Measurements from ENCODE around the gene ROM1.
"Not testable (repeated sequence)": the region's sequence is repeated elsewhere in the genome, so short reads cannot be mapped to it uniquely, and the experiment has no call there.

ROM1 gene, protein sequence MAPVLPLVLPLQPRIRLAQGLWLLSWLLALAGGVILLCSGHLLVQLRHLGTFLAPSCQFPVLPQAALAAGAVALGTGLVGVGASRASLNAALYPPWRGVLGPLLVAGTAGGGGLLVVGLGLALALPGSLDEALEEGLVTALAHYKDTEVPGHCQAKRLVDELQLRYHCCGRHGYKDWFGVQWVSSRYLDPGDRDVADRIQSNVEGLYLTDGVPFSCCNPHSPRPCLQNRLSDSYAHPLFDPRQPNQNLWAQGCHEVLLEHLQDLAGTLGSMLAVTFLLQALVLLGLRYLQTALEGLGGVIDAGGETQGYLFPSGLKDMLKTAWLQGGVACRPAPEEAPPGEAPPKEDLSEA

DNA sequence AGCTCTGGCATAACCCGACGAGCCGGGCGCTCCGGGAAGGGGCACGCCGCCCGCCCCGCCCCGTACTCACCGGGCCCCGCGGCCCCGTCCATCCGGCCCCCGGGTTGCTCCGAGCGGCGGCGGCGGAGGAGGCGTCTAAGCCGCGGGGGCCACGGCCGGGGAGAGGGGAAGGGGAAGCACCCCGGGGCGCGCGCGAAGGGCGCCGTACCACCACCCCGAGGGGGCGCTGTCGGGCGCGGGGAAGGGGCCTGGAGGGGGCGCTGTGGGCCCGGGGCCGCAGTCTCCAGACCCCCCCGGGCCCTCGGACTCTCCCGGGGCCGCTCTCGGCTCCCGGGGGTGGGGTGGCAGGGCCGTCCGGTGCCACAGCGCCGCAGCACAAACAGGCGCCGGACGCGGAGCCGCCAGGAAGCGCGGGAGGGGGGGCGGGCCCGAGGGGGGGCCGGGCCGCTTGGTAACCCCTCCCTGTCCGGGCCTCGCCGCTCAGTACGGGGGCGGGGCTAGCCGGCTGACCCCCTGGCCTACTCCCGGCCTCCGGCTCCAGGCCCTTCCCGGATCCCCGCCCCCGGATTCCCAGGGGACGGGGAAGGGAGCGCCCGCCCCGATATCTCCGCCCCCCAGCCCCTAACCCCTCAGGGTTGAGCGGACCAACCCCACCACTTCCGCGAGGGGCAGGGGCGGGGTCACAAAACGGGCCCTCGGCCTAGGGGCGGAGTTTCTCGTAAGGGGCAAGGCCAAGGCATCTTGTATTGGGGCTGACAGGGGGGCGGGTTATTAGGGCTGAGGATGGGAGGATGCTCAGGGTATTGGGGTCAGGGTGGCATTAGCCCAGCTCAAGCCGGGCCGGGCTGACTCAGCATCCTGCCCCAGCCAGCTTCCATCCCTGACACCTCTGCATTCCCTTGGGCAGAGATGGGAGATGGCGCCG, at the start of gene ROM1, which contains the start of gene EML3:
ROM1 (plus strand) TSS at position 892 of the 925 bp plus-strand sequence; CDS start at position 917, 25 bp downstream.
EML3 (minus strand) TSS at position 410 of the 925 bp plus-strand sequence; CDS start at position 92, 318 bp downstream.
- DNase-seq (ENCODE audit: low read depth) = no peak

DNA sequence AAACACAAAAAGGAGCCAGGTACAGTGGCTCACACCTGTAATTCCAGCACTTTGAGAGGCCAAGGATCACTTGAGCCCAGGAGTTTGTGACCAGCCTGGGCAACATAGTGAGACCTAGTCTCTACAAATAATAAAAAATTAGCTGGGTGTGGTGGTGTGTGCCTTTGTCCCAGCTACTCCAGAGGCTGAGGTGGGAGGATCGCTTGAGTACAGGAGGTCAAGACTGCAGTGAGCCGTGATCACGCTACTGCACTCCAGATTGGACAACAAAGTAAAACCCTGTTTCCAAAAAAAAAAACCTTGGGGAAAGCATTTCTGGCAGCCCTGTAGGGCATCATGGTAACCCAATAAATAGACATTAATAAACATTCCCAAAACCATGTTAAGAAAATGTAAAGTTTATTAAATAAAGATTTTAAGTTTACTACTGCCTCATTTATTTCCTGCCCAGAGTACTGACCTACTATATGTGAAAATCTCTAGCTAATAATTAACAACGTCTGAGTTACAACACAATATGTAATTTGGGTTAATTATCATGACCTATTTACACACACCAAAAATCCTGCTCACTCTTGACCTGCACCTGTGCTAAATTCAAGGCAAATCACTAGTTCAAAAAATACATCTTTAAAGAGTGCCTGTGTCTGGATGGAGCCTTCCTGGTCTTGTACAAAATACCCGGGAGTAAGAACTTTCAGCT, 47.8 kb upstream of the ROM1 start:
- no peak for DNase-seq (ENCODE audit: low read depth)

DNA sequence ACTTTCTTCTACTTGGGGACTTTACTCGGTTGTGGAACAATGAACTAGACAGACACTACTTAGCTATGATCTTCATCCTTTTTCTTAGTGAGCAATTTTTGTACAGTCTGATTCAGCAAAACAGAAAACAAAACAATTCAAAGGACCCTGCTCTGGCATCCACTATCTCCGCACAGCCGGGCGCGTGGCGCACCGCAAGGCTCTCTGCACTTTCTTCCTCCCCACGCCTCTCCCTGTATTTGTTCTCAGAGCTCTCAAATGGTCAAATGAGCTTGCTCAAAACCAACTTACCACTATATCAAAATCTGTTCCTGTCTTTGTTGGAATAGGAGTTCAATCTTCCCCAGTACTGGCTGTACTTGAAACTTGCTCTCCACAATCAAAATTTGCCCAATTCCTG, 46.8 kb upstream of the ROM1 start:
- no peak for DNase-seq (ENCODE audit: low read depth)

DNA sequence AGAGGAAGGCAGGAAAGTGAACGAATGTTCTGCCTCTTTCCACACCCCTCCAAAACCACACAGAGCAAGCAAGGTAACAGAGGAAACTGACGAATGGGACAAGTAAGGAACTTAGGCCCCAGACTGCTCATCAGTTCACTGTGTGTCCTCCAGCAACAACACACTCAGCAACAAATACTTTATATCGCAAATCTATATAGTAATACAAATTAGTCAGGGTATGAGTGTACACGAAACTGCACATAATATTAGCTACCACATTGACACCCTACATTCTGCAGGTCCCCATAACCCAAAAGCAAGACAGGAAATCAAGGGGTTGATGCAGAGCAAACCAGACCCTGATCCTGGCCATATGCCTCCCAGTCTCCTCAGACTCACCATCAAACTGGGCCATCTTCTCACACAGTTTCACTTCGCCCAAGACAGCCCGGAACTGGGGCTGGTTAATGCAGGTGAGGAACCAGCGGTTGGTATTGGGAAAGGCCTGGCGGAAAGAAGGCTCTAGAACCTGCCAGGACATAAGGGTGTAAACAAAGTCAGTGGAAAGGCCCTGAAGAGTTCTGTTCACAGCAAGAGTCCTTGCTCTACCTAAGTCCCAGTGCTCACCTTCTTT, 45.9 kb upstream of the ROM1 start:
- no peak for DNase-seq (ENCODE audit: low read depth)

DNA sequence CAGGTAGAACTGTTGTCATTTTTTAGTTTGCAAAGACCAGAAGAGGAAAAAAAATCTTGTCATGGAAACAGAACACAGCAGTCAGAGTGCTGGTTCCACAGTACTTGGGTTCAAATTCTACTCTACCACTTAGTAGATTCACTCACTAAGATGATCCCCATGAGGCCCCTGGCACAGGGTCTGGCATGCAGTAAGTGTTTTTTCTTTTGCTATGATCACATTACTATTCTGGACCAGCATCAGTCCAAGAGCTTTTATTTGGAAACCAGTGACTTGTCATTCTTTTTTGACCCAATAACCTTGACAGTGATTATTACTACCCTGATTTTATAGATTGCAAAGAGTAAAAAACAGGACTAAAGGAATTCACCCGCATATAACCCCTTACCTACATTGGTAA, 43.4 kb upstream of the ROM1 start:
- no peak for DNase-seq (ENCODE audit: low read depth)

DNA sequence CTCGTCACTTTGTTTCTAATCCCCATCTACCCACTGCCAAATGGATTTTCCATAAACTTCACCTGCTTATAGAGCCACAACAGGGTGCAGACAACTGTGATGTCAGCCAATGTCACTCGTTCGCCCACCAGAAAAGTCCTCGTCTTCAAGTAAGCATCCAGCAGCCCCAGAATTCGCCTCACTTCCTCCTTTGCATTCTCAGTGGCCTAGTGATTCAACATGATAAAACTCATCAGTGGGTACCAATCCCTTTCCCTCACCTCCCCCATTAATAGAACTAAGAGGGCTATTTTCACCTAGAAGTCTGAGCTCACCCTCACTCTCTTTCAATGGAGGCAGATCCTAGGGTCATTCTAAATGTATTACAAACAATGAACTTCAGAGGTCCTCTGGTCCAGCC, 42.2 kb upstream of the ROM1 start:
- DNase-seq (ENCODE audit: low read depth) = not testable (repeated sequence)

DNA sequence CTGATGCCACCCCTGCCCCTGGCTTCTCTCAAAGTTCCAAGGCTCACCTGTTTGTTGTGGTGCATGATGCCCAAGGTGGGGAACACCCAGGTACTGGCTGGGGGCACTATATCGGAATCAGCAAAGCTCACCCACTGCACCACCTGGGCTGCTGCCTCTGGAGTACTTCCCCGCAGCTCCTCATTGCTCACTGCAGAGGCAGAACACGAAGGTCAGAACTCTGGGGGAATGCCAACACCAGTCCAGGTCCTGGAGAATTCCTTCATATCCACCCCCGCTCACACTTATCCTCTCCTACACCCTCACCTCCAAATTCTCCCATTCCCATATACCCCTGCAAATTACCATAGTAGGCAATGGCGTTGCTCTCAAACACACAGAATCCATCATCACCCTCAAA, 41.6 kb upstream of the ROM1 start:
- not testable (repeated sequence) for DNase-seq (ENCODE audit: low read depth)

DNA sequence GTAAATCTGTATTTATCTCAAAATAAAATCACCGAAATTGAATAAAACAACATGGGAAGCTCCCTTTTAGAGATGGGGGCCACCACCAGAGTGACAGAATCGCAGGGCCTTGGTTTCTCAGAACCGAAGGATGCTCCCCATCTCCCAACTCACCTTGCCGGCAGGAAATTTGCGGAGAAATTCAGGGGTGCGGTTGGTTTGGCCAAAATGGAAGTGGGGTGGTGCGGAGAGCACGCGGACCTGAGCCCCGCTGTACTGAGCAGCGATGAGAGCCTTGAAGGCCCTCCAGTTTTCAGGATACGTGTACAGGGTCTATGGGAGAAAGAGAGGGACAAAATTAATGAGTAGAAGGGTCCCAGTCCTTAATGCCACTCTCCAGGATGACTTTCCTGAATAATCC, 40.6 kb upstream of the ROM1 start:
- no peak for DNase-seq (ENCODE audit: low read depth)

DNA sequence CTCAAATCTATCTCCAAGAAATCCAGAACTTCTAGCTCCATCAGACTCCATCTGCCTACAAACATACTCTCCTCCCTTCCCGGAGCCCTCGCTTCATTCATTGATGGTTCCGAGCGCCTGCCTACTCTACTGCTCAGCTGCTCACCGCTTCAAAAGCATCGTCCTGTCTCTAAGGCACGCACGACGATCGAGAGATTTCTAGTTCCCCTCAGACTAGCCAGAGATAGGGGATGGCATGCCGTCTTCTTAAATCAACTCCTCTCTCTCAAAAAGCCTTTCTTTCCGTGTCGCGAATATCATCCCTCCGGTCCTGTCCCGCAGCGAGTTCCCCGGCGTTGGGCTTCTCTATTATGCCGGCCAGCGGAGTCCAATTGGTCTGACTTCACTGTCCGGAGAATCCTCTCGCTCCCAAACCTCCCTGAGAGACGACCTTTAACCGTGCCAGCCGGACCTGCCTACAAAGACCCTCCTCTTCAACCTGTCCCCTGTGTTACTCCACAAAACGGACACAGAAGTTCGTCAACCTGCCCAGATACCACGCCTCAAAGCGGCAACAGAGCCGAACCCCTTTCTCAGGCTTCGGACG, 40.0 kb upstream of the ROM1 start:
- no peak for DNase-seq (ENCODE audit: low read depth)

DNA sequence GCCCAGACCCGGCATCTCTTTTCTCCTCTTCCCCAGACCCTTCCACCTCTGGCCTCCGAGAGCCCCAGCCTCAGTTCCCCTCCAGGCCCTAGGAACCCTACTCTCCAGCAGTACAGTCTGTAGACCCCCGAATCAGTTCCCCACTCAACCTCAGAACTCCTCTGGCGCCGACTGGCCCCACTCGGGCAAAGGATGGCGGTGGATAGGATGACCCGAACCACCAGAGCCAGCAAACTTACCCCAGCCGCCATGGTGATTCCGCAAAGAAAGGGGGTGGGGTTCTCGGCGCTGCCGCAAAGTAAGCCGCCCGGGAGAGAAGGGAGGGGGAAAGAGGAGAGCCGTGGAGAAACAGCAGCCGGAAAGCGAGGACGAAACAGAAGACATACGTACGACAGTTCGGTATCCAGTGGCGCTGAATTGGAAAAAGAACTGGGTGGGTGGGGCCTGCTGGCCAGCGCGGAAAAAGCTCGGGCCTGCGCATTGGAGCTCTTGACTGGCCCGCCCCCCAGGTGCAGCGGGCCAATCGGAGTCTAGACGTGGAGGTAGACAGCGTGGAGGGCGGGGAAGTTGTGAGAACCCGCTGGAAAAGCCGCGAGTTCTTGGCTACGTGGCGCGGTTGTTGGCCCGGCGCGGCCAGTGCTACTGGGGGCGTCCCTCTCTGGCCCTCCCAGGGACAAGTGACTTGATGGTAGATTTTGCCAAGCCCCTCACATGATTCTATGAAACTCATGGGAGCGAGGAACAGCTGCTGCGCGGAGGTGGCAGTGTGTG, 39.3 kb upstream of the ROM1 start, which contains the start of gene EEF1G:
EEF1G (minus strand) TSS at position 300 of the 771 bp plus-strand sequence; CDS start at position 251, 49 bp downstream.
- peak; percentile 99 for DNase-seq (ENCODE audit: low read depth)

DNA sequence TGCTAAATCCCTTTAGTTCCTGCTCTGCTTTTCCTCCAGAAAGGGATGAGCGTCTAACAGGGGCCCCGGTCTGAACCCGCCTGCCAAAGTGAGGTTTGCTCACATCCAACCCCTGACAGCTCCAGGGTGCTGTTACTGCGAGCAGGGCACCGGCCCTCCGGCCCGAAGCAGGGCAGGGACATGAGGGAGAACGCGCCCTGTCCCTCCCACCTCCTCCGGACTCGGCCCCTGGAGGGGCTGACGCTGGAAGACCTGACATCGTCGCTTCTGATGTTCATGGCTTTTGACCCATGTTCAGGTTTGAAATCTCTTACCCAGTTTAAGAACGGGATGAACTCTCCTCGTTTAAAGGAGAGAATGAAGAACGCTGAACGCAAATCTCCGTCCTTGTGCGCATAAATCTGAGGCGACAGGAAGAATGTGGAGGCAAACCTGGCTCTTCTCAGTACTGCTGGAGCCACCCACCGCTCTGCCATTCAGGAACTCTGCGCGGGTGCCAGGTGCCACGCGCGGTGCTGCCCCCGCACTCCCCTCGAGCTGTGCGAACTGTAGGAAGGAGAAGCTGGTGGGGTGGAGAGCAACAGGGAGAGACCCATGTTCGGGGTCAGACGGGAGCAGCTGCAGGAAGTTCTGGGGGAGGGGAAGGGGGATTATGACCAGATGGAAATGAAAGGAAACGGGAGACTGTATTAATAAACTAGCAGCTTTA, 38.5 kb upstream of the ROM1 start:
- DNase-seq (ENCODE audit: low read depth) = no peak

DNA sequence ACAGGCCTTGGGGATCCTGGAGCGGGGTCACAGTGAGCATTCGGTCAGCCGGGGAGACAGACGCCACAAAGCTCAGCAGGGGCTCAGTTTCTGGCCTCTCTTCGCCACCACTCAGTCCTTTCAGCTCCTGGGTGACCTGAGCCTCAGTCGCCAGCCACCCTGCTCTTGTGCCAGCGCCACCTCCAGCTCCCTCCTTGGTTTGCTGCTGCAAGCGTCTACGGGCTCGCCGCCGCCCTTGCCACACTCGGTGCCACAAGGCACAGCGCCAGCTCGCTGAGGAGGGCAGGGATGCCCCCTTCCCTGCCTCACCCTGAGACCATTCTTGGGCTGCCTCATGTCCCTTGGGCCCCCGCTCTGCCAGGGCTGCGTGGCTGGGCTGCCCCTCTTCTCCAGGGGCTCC, 37.9 kb upstream of the ROM1 start:
- no peak for DNase-seq (ENCODE audit: low read depth)

DNA sequence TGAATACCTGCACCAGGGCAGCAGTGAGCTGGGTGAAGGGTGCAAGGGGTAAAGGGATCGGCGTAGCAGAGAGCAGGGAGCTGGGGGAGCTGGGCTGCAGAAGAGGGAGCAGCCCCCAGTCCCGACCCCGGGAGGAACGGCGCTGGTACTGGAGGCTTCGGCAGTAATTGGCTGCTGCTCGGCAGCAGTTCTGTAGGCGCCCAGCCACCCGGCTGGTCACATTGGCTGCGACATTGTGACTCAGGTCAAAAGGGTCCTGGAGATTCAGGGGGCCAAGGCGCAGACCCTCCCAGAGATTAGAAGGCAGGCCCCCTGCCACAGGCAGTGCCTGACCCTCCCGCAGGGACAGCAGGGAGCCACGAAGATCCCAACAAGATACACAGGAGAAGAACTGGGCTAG, 37.2 kb upstream of the ROM1 start:
- no peak for DNase-seq (ENCODE audit: low read depth)

DNA sequence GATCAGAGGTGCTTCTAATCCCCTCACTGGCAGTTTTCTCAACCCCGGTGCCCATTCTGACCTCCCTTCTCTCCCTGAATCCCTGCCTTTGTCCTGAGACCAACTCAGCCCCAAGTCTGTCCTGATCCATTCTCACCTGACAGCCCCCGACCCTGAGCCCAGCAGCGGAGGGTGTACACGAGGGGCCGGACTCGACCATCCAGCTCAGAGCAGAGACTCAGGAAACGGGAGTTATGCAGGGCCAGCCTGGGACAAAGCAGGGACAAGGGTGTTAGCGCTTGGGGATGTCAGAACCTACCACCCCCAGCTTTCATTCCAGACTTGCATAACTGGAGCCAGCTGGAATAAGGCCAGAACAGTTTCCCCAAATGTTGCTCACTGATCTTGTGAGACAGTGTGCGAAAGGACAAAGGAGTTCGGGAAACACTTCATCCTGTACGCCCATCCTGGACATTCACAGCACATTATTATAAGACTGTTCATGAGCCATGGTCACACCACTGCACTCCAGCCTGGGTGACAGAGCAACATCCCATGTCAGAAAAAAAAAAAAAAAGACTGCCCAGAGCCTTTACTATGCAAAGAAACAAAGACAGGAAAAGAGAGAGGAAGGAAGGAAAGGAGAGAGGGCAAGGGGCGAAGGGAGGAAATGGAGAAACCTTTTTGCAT, 35.9 kb upstream of the ROM1 start:
- no peak for DNase-seq (ENCODE audit: low read depth)

DNA sequence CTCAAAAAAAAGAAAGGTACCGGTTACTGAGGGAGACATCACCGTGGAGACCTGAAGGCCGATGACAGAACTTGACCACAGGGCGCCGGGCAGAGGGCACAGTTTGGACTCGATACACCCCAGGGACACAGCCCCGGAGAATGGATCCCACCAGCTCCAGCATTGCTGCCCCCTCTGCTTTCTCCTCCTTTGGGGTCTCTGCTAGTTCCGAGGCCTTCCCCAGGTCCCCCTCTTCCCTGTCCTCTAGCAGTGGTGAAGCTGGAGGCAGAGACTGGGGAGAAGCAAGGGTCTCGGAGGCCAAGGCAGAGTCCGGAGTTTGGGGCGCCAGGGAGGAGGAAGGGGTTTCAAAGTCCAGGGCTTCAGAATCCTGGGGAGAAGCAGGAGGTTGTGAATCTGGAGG, 34.5 kb upstream of the ROM1 start:
- no peak for DNase-seq (ENCODE audit: low read depth)

DNA sequence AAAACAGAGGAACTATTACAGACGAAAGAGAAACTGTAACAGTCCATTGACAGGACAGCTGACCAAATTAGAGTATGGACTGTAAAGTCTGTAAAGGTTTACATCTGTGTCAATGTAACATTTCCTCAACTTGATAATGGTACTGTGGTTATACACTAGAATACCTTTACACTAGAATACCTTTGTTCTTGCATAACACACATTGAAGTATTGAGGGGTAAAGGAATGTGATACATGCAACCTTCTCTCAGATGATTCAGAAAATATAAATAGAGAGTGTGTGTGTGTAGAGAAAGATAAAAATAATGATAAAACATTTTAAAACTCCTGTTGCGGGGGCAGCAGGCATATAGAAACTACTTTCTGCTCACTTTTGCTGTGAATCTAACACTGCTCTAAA, 33.8 kb upstream of the ROM1 start:
- DNase-seq (ENCODE audit: low read depth) = no peak

DNA sequence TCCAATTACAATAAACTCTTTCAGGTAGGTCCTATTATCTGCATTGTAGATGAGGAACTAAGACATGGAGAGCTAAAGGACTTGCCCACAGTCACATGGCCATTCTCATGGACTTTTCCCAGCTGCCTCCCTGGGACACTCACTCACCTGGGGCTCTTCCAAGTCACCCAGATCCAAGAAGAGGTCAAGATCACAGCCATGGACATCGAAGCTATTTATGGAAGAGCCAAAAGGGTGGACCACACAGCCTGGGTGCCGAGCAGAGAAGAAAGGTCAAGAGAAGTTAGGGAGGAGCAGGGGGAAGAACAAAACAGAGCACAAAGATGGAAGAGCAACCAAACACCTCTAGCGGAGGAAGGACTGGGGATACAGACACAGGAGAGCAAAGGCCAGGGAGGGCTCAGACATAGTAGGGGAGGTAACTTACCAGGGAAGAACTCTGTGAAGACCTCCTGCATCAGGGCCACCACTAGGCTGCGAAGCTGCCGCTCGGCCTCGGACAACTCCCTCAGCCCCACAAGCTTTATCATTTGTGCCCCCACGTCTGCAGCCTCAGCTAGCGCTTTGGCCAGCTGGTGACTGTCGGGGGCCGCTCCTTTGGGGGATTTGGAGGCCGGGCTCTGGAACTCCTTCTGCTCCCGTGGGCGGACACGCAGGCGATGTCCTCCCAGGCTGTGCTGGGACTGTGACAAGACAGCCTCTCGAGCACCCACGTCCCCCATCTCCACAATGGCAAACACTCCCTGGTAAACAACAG, 31.9 kb upstream of the ROM1 start:
- no peak for DNase-seq (ENCODE audit: low read depth)

DNA sequence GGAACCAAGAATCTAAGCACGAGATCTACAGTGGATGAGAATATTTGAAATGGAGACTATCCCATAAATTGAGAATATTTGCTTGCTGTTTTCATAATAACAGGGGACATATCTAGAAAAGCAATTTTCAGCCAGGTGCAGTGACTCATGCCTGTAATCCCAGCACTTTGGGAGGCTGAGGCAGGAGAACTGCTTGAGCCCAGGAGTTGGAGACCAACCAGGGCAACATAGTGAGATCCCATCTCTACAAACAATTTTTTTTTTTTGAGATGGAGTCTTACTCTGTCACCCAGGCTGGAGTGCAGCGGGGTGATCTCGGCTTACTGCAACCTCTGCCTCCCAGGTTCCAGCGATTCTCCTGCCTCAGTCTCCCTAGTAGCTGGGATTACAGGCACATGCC, 31.3 kb upstream of the ROM1 start:
- not testable (repeated sequence) for DNase-seq (ENCODE audit: low read depth)

DNA sequence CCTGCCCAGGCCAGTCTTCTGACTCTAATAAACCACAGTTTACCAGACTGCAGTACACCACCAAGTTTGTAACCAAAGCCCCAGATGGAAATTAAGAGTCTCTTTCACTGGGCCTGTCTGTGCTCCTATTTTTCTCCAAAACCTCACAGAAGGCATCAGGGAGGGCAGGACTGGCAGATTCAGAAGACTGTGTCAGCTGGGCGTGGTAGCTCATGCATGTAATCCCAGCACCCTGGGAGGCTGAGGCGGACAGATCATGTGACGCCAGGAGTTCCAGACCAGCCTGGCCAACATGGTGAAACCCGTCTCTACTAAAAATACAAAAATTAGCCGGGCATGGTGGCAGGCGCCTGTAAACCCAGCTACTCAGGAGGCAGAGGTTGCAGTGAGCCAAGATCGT, 27.7 kb upstream of the ROM1 start:
- not testable (repeated sequence) for DNase-seq (ENCODE audit: low read depth)
